Left hindlimb (tissue), 1 donor: ENCODE results near the gene TMEM132A.
A peak's percentile ranks its signal among the peaks of the same experiment; 100 is the strongest.

Experiments used
- DNase-seq: peaks from one replicate; pipeline ENCODE4 v3.0.0-alpha.2; 2018

The TMEM132A gene

GRCh38 chr11:60924110-60924905 lies at the start of gene TMEM132A:
Gene TMEM132A, plus strand, starts transcription at chr11:60924460. Its CDS starts 174 bp downstream, at chr11:60924634.
- peak; percentile 86 for DNase-seq

GRCh38 chr11:60875366-60876167 lies 48.7 kb upstream of the TMEM132A start:
- no peak for DNase-seq

- DNase-seq: no peak
Observed at GRCh38 chr11:60876168-60876485, 48.1 kb upstream of the TMEM132A start.

- no peak for DNase-seq
Observed at GRCh38 chr11:60878245-60879101, 45.8 kb upstream of the TMEM132A start.

- no peak for DNase-seq
Observed at GRCh38 chr11:60879104-60879503, 45.2 kb upstream of the TMEM132A start.

- no peak for DNase-seq
Observed at GRCh38 chr11:60879971-60880588, 44.2 kb upstream of the TMEM132A start.

- DNase-seq: no peak
Observed at GRCh38 chr11:60880643-60881282, 43.5 kb upstream of the TMEM132A start.

- DNase-seq: no peak
Observed at GRCh38 chr11:60887556-60887955, 36.7 kb upstream of the TMEM132A start.

- DNase-seq: no peak
Observed at GRCh38 chr11:60889869-60890311, 34.4 kb upstream of the TMEM132A start.

- no peak for DNase-seq
Observed at GRCh38 chr11:60890696-60891095, 33.6 kb upstream of the TMEM132A start.

- no peak for DNase-seq
Observed at GRCh38 chr11:60891103-60891741, 33.0 kb upstream of the TMEM132A start.

- DNase-seq: no peak
Observed at GRCh38 chr11:60895687-60896086, 28.6 kb upstream of the TMEM132A start.

GRCh38 chr11:60897496-60897895 lies 26.8 kb upstream of the TMEM132A start:
- no peak for DNase-seq

- DNase-seq: no peak
Observed at GRCh38 chr11:60899046-60899936, 25.0 kb upstream of the TMEM132A start.

- no peak for DNase-seq
Observed at GRCh38 chr11:60899977-60900376, 24.3 kb upstream of the TMEM132A start.

GRCh38 chr11:60900673-60901404 lies 23.4 kb upstream of the TMEM132A start:
- no peak for DNase-seq

- DNase-seq: no peak
Observed at GRCh38 chr11:60902625-60903024, 21.6 kb upstream of the TMEM132A start.

GRCh38 chr11:60905047-60905446 lies 19.2 kb upstream of the TMEM132A start:
- no peak for DNase-seq

GRCh38 chr11:60905551-60906113 lies 18.6 kb upstream of the TMEM132A start:
- no peak for DNase-seq
